H7 (cell line): ENCODE results near the gene LPCAT1. TPM values are rescaled to one million over a fixed set of nuclear protein-coding genes. Genes with fewer than 3 reads are reported as not detected.
"Not testable (repeated sequence)": the region's sequence is repeated elsewhere in the genome, so short reads cannot be mapped to it uniquely, and the experiment has no call there.

Source experiments
- DNase-seq: peaks from one replicate; pipeline ENCODE4 v3.0.0; 2012
- H3K27me3 ChIP-seq: 2 replicates; pipeline ENCODE4 v1.6.0; 2011; ENCODE audit warnings: mild to moderate bottlenecking, low read length; ENCODE audit not compliant: control insufficient read depth, insufficient read depth
- H3K36me3 ChIP-seq: replicated peaks from 2 replicates; pipeline ENCODE4 v1.5.1; 2011; ENCODE audit warnings: low read length; ENCODE audit not compliant: control insufficient read depth, insufficient read depth
- H3K4me3 ChIP-seq: 2 replicates; pipeline ENCODE4 v1.5.1; 2011; ENCODE audit warnings: low read depth, mild to moderate bottlenecking, control low read depth, low read length, moderate library complexity; ENCODE audit not compliant: insufficient read depth
- total RNA-seq: library from RNA; depleted of rRNA; stranded (reverse); fragments of >200 nt; shearing (Covaris generic); gene quantifications from 2 replicates; pipeline ENCODE4 v1.2.3, GENCODE V29; 2014; rRNA removed

The LPCAT1 gene, protein sequence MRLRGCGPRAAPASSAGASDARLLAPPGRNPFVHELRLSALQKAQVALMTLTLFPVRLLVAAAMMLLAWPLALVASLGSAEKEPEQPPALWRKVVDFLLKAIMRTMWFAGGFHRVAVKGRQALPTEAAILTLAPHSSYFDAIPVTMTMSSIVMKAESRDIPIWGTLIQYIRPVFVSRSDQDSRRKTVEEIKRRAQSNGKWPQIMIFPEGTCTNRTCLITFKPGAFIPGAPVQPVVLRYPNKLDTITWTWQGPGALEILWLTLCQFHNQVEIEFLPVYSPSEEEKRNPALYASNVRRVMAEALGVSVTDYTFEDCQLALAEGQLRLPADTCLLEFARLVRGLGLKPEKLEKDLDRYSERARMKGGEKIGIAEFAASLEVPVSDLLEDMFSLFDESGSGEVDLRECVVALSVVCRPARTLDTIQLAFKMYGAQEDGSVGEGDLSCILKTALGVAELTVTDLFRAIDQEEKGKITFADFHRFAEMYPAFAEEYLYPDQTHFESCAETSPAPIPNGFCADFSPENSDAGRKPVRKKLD
- 70.2 and 77.5 TPM in 2 replicates for total RNA-seq

DNA sequence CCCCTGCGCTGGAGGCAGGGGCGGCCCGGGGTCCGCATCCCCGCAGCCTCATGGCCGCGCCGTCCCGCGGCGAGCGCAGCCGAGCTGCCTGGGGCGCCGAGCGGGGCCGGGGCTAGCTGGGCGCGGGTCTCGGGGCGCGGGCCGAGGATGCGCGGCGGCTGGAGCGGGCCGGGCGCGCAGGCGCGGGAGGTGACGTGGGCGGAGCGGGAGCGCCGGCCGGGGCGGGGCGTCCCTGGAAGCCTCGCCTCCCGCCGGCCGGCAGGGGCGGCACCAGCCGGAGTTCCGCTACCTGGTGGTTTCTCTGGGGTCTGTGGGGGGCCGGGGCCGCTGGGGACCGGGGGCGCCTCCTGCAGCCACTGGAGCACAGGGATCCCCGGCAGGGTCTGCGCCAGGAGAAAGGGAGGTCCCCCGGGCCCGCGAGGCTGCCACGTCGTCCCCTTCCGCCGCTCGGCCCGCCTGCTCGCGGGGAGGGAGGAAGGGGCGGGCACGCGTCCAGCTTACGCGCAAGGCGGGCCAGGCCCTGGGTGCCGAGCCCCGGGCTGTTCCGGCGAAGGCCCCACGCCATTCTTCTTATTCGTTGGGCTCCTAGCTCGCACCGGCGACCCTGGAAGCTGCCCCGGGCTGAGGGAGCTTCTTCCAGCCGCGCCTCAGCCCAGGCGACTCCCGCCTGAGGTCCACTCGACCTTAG lies at the start of gene LPCAT1:
TSS of gene LPCAT1 (minus strand) at position 168 of the 688 bp plus-strand sequence. CDS start at position 52, 116 bp downstream.
- Histone ChIP-seq H3K36me3 (peaks cover 5% of the 10 kb centered on the region), H3K27me3 (no peaks in the 10 kb centered on the region), H3K4me3 (peak within 1 kb of the TSS; percentile 65)
- DNase-seq, result peak; percentile 97

DNA sequence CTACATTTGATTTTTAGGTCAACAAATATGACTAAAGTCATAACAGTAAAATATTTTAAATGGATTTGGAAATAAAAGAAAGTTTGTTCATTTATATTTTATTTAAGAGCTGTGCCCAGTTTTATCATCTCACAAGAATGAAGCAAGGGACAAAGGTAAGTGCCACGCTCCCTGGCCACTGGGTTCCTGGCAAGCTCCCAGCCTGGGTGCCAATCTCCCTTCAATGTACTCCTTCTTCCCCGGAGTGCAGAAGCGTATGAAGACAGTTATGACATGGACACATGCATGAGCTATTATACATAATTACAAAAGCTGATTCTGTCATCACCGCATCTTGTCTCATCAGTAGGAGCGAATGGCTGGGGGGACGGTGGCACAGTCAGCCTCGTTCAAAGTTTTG lies 48.1 kb upstream of the LPCAT1 start:
- H3K36me3 ChIP-seq, DNase-seq, H3K4me3 ChIP-seq, H3K27me3 ChIP-seq: not testable (repeated sequence)

DNA sequence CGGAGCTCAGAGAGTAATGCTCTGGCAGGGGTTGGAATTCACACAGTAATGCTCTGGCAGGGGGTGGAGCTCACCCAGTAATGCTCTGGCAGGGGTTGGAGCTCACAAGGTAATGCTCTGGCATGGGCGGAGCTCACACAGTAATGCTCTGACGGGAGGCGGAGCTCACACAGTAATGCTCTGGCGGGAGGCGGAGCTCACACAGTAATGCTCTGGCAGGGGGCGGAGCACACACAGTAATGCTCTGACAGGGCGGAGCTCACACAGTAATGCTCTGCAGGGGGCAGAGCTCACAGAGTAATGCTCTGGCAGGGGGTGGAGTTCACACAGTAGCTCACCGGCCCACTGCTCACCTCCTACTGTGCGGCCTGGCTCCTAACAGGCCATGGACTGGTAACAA lies 47.2 kb upstream of the LPCAT1 start:
- Histone ChIP-seq H3K27me3 (no peaks in the 10 kb centered on the region), H3K4me3 (no peak overlapping the region), H3K36me3 (no peaks in the 10 kb centered on the region; the same call in 1 of the 2 replicates)
- DNase-seq, result no peak

DNA sequence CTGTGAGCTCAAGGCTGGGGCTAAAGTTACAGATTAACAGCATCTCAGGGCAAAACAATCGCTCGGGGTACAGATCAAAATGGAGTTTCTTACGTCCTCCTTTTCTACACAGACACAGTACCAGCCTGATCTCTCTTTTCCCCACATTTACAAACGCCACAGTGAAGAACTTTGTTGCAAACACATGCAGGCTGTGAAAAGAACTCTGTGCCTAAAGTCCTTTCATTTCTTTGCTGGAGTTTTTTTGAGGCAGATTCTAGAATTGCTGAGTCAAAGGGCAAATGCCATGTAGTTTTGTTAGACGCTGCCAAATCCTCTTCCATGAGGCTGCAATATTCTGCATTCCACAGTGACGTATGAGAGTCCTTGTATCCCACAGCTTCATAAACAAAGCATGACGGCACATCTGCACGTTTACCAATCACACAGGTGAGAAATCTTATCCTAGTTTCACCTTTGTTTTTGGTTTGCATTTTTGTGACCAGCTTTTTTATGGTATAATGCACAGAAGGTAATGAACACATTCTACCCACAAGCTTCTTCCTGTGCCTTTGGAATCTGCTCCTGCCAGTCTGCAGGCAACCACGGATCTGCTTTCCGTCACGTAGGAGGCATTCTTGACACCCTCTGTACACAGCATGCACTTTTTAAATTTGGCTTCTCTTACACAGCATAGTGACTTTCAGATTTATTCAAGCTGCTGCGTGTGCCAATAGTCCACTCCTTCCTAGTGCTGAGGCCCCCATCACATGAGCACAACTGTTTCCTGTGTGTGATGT lies 44.6 kb upstream of the LPCAT1 start:
- Histone ChIP-seq H3K27me3 (no peaks in the 10 kb centered on the region), H3K36me3 (no peaks in the 10 kb centered on the region; the same call in 1 of the 2 replicates), H3K4me3 (no peak overlapping the region)
- DNase-seq, result no peak

DNA sequence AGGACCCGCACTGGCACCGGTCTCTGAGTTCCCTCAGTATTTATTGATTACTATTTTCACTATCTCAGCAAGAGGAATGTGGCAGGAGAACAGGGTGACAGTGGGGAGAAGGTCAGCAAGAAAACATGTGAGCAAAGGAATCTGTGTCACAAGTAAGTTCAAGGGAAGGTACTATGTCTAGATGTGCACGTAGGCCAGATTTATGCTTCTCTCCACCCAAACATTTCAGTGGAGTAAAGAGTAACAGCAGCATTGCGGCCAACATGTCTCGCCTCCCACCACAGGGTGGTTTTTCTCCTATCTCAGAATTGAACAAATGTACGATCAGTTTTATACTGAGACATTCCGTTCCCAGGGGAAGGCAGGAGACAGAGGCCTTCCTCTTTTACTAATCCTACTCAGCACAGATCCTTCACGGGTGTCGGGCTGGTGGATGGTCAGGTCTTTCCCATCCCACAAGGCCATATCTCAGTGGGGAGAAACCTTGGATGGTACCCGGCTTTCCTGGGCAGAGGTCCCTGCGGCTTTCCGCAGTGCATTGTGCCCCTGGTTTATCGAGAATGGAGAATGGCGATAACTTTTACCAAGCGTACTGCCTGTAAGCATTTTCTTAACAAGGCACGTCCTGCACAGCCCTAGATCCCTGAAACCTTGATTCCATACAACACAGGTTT lies 43.9 kb upstream of the LPCAT1 start:
- not testable (repeated sequence) for H3K36me3 ChIP-seq, DNase-seq, H3K27me3 ChIP-seq, H3K4me3 ChIP-seq

DNA sequence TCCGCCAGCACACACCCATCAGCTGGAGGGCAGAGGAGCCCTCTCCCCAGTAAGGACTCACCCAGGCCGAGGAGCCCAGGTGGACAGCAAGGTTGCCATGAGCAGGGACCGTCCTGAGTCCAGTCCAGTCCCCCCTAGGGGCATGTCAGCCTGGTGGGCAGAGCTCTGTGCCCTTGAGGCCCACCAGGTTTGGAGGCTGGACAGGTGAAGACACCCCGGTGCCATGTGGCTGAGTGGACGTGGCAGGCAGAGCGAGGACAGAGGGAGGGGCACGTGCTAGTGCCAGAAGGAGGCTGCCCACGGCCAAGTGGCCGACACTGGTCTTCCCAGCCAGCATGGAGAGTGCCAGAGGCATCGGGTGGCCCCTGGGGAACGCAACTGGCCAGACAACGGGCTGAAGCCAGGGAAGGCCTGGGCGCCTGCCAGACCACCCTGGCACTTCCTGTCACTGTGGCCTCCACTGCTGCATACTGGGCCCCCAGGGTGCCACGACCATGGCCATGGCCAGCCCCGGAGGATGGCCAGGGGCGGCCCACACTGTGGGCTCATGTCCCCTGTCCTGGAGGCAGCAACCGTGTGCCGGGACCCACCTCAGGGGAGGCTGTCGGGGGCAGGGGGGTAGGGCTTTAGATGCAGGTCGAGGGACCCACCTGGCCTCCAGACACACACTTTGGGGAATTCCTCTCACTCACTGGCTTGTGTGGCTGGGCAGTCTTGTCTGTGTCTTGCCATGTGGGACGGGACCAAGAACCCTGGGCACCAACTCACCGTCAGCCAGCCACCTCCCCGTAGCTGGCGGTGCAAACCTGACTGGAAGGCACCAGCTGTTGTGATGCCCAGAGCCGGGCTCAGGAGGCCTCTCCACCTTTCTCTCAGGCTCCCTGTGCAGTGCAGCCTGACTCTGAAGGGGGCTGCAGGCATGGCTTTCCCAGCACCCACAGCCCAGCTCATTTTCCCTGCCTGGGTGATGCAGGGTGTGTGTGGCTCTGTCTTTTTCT lies 42.3 kb upstream of the LPCAT1 start:
- Histone ChIP-seq H3K4me3 (no peak overlapping the region), H3K36me3 (no peaks in the 10 kb centered on the region; the same call in 1 of the 2 replicates), H3K27me3 (no peaks in the 10 kb centered on the region)
- peak; percentile 52 for DNase-seq

DNA sequence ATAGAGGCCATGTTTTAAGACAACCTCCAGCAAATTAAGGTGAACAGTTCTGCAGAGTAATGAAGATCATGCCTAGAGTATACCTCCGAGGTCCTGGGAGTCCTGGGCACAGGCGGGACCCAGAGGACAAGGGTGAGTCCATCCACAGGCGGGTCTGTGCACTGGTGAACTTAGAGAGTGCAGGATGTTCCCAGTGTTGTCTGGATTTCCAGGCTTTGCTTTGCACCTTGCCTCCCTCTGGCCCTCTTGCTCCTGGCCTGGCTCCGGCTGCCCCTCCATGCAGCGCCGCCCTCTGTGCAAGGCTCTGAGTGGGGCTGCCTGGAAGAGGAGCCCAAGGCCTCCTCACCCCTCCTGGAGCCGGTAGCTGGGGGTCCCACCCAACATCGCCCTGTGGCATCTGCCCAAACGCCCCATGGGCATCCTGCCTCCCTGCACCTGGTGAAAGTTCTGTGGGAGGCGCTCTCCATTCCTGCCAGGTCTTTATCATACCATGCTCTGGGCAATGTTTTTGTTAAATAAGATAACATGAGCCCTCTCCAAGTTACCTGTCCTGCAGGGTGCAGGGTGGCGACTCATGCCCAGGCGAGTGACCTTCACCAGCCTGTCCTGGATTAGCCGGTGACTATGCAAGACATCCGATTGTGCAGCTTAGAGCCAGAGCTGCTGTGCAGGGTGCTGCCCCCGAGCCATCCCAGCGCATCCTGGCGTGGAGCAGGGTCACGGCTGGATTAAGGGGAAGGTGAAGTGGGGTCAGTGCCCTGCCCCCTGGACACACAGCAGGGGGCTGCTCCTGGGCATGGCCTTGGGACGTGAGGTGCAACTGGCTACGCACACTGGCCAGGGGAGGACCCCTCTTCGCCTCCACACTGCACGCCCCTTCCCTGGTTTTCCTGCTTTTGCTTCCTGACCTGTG lies 41.3 kb upstream of the LPCAT1 start:
- no peak overlapping the region for H3K4me3 ChIP-seq
- H3K36me3 ChIP-seq, result no peaks in the 10 kb centered on the region
- DNase-seq, result peak; percentile 58
- H3K27me3 ChIP-seq, result no peaks in the 10 kb centered on the region

DNA sequence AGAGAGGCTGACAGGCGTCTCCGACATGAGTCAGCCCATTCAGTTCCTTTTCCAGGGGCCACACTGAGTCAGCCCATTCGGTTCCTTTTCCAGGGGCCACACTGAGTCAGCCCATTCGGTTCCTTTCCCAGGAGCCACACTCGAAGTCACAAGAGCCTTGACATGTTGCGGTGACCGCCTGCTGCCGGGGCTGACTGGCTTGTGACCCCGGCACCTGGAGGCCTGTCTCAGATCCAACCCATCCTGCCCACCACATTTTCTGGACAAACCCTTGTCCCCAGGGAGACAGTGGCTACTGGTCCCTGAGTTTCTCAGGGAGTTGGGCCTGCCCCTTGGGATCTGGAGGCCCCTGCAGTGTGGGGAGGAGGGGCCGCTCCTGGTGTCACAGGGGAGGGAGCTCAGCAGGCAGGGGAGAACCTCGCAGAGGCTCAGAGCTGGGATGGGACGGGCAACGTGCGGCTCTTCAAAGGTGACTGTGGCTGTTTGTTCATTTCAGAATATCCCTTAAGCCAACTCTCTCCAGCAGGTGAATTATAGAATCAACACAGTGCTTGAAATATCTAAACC lies 40.5 kb upstream of the LPCAT1 start:
- peak; percentile 69 for DNase-seq
- Histone ChIP-seq H3K36me3 (no peaks in the 10 kb centered on the region), H3K4me3 (no peak overlapping the region), H3K27me3 (no peaks in the 10 kb centered on the region)

DNA sequence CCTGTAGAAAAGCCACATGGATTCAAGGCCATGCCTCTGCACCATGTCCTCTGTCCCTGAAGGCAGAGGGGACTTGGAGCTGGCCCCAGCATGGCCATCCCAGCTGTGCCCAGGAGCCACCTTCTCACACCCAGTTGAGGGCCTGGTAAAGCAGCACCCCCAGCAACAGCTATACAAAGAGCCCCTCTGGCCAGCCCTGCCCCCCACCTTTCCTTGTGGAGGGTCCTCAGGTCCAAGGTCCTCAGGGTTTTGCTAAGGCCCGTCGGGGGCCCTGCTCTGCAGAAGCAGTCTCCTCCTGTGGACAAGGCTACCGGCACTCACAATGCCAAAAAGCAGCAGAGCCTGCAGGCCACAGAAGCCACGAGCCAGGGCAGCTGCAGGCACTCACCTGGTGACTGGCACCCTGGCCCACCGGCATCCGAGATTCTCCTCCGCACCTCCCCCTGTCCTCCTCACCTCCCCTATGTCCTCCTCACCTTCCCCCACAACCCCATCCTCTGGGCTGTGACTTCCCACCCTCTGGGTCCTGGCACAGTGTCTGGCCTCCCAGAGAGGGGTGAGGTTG lies 39.9 kb upstream of the LPCAT1 start:
- Histone ChIP-seq H3K4me3 (no peak overlapping the region), H3K36me3 (no peaks in the 10 kb centered on the region), H3K27me3 (no peaks in the 10 kb centered on the region)
- peak; percentile 55 for DNase-seq

DNA sequence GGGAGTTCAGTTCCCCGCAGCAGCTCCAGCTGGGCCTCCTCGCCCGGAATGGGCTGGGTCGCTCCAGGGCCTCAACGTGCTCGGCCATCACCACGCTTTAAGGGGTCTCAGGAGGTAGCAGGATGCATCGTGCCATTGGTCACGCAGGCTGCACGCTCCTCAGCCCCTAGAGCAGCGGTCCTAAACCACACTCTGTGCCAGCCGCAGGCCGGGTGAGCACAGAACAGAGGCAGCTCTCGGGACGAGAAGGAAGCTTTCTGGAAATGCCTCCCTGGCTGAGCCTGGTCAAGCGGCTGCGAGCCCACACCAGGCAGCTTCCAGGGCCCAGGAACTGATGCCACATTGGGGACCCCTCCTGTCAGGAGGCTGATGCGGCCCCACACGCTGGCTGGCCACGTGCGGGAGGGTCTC lies 39.3 kb upstream of the LPCAT1 start:
- Histone ChIP-seq H3K36me3 (no peaks in the 10 kb centered on the region), H3K27me3 (no peaks in the 10 kb centered on the region), H3K4me3 (no peak overlapping the region)
- no peak for DNase-seq

DNA sequence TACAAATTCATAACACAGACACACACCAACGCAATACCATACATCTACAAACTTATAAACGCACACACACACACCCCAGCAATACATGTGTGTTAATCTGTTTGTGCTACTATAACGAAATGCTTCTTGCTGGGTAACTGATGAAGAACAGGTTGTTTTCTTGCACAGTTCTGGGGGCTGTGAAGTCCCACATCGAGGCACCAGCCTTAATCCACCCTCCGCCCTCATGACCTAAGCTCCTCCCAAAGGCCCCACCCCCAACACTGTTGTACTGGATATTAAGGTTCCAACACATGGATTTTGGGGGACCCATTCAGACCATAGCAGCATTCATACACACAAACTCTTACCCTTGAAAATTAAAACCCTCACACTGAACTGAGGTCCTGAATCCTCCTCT lies 38.8 kb upstream of the LPCAT1 start:
- Histone ChIP-seq H3K36me3 (no peaks in the 10 kb centered on the region), H3K27me3 (no peaks in the 10 kb centered on the region), H3K4me3 (no peak overlapping the region)
- DNase-seq, result no peak

DNA sequence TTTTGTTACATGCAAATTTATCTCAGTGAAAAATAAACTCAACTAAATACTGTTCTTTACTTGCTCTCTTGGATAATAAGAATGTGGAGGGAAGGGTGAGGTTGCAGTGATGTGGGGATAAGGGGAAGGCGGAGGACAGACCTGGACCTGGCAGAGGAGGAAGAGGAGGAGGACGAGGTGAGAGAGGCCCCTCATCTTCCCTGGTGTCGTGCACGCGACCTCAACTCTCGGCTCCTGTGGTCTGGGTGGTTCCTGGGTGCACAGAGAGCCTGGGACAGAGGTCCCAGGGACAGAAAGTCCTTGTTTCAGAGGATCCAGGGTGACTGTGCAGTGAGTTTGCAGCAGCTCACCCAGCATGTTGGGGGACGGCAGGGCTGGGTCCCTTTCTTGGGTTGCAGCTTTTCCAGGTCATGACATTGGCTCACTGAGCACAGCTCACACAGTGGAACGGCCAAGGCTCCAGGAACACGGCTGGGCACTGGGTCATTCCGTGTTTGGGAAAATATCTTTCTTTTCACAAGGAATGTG lies 37.7 kb upstream of the LPCAT1 start:
- Histone ChIP-seq H3K36me3 (no peaks in the 10 kb centered on the region), H3K4me3 (no peak overlapping the region), H3K27me3 (no peaks in the 10 kb centered on the region)
- DNase-seq, result peak; percentile 25
